HG03575 (cell line): ENCODE data around the gene RASSF3.
"Not testable (repeated sequence)": the region's sequence is repeated elsewhere in the genome, so short reads cannot be mapped to it uniquely, and the experiment has no call there.

Experiments used
- ATAC-seq: cut with Tn5 transposase; IDR thresholded peaks from one replicate; pipeline ENCODE4 v1.9.1; 2021; ENCODE audit not compliant: unreplicated experiment, insufficient number of reproducible peaks, low FRiP score; ENCODE audit errors: extremely low read depth

Gene RASSF3

DNA sequence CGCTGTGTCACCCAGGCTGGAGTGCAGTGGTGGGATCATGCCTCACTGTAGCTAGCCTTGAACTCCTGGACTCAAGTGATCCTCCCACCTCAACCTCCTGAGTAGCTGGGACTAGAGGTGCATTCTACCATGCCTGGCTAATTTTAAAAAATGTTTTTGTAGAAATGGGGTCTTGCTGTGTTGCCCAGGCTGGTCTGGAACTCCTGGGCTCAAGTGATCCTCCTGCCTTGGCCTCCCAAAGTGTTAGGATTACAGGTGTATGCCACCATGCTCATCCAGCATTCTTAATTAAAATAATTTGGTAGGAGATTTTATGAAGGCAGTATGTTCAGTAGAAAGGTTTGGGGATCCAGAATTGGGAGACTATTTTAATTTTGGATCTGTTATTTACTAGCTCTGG is 16.3 kb downstream of the RASSF3 start:
- ATAC-seq: not testable (repeated sequence)

DNA sequence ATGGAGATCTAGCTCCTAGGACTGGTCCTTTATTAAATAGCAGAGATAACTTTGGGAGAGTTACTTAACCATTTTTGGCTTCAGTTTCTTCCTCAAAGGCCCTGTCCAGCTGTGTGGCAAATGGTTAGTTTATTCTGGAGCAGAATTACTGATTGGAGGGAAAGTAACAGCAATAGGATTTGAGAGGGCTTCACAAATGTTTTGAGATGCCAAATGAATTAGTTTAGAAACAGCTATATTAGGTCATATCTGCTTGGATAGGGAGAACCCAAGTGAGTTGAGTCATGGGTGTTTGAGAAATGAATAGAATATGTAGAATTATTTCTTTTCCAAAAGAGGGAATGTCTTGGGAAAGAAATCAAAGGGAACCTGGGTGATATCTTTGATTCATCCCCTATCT is 17.5 kb downstream of the RASSF3 start:
- ATAC-seq: no peak

DNA sequence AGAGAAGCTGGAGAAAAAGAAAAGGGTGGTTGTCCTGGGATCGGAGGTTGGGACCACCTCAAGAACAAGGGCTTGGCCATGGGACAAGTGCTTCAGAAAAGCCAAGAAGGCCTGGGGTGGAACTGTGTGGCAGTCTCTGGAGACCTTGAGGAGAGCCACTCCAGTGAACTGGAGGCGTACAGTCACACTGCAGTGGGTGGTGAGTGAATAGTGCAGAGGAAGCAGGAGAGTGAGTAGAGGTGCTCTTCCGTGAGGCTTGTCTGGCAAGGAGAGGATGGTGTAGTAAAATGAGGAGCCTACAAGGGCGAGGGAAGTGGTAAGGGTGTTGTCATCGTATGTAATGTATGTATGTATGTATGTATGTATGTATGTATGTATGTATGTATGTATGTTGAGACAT is 20.9 kb downstream of the RASSF3 start:
- ATAC-seq: no peak

DNA sequence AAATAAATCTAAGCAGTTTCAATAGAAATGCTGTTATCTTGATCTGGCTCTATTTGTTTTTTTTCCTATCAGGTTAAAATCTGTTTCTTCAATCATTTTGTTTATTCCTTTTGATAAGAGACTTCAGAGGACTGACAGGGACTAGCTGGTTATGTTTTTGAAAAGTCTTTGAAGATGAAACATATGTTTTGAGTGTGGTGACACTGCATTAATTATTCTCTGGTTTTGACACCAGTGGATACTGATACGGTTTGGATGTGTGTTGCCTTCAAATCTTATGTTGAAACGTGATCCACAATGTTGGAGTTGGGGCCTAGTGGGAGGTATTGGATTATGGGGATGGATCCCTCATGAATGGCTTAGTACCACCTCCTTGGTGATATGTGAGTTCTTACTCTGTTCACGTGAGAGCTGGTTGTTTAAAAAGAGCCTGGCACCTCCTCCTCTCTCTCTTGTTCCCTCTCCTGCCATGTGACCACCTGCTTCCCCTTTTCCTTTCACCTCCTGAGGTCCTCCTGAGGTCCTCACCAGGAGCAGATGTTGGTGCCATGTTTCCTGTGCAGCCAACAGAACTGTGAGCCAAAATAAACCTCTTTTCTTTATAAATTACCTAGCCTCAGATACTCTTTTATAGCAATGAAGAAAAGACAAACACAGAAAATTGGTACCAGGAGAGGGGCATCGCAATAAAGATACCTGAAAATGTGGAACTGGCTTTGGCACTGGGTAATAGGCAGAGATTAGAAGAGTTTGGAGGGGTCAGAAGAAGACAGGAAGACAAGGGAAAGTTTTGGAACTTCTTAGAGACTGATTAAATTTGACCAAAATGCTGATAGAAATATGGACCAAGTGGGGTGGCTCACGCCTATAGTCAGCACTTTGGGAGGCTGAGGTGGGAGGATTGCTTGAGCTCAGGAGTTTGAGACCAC is 23.0 kb downstream of the RASSF3 start:
- no peak for ATAC-seq

DNA sequence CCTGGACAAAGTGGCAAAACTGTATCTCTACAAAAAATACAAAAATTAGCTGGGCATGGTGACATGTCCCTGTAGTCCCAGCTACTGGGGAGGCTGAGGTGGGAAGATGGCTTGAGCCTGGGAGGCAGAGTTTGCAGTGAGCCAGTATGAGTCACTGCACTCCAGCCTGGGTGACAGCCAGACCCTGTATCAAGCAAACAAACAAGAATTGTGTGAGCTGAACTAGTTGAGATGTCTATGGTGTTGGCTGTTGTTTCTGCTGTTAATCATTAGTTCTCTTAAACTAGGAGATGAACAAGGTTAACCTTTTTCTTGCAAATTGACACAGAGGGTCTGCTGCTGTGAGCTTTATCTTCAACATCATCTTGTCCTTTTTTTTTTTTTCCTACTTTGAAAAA is 23.6 kb downstream of the RASSF3 start:
- ATAC-seq: no peak

DNA sequence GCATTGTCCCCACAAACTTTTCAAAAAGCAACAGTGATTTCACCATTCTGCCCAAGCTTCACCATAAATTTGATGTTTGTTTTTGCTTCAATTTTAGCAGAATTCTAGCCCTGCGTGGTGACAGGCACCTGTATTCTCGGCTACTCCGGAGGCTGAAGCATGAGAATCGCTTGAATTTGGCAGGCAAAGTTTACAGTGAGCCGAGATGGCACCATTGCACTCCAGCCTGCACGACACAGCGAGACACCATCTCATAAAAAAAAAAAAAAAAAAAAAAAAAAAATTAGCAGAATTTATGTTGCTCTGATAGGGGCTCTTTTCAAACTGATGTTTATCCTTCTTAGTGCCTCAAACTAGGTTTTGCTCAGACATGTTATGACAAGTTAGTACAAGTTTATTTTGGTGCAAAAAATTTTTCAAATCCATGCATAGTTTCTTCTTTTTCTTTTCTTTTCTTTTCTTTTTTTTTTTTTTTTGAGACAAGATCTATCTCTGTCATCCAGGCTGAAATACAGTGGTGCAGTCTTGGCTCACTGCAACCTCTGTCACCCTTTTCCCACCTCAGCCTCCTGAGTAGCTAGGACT is 24.3 kb downstream of the RASSF3 start:
- ATAC-seq: no peak

DNA sequence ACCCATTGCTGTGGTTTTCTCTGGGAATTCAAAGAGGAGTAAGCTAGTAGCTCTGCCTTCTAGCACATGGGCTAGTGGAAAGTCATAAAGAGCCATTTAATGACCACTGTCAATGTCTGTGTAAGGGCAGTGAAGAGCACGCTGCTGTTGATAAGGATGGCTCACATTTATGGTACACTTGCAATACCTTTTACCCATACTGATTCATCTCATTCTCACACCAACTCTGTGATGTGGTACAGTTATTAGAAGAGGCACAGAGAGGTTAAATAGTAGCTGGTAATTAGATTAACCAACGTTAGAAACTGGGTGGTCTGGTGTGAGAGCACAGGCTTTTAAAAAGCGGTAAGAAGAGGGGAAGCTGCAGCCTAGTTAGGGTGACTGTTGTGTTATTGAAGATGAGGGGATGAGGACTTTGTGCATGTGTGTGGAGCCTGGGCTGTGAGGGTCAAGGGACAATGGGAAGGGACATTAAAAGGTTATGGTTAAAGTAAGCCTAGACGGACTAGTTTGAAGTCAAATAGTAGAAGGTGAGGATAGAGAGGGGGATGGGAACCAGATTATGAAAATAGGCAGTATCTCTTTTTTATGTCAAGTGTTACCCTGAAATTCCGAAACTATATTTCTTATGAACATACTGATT is 25.2 kb downstream of the RASSF3 start:
- no peak for ATAC-seq

DNA sequence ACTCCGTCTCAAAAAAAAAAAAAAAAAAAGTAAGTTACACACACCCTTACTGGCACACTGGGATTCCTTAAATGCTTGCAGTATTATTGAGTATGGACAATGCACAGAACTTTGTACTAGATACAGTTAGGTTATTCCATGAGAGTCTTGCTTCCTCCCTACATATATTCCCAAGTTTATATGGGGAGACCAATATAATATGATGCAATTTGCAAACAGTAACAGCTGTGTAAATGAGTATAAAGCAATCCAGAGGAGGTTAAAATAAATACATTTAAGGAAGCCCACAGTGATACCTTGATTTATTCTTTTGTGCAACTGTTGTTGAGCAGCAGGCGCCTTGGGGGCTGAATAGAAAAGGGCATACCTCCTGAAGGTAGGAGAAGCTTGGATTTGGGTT is 26.6 kb downstream of the RASSF3 start:
- ATAC-seq: no peak

DNA sequence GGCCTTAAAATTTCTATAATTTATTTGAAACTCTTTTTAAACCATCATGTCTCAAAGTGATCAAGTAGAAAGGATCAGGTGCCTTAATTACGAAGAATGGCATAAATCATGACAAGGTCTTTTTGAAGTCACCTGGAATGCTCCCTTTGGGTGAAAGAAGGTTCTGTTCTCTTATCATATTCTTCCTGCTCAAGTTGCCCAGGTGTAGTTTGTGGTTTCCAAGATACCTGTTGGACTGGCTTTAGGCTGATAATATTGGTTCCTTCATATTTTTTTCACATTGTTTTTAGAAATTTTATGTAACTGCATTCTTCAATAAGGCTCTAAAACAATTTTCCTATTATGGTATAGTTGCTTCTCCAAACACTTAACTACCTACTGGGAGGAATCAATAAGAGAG is 29.2 kb downstream of the RASSF3 start:
- no peak for ATAC-seq

DNA sequence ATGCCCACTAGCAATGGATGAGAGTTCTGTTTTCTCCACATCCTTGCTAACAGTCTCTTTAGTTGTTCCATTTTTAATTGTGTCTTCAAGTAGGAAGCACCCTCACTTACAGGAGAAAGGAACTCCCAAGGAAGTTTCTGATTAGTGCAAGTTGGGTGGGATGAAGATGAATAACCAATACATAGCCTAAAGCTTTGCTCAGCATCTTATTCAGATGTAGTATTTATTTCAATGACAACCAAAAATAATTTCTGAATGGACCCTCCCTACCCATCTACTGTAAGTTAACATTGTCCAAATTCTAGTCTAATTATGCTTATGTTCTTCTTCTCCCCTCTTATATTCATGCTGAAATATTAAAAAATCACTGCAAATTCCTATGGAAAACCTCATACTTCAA is 36.0 kb downstream of the RASSF3 start:
- no peak for ATAC-seq

DNA sequence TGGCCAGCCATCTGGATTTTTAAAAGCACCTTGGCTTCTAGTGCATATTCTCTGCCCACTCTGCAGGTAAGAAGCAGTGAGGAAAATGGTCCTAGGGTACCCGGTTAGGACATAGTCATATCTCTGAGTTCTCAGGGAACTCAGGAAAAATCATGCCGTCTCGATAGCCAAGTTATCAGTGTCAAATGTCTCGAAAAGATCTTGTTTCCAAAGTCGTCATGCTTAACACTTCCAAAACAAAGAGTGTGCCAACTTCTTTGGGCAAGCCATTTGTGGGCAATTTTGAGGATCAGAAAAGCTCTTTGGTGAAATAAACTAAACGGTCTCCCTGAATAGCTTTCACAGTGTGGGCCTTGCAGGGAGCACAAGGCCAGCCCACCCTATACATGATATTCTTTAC is 39.2 kb downstream of the RASSF3 start:
- no peak for ATAC-seq

DNA sequence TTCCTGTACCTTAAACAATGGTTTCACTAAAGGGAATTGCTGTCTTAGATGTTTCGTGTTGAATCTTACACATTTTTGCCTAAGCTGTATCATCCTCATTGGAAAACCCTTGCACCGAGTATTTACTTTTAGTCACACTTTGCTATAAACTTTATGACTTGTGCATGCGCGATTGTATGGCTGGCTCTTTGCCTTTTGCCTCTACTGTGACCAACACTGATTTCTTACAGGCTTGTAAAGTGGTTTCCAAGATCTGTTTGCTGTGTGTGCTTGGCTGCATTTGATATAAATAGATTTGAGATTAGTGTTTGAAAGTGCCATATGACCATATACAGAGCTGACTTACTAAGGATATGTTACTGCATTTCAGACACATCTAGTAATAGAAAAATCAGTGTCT is 40.5 kb downstream of the RASSF3 start:
- no peak for ATAC-seq

DNA sequence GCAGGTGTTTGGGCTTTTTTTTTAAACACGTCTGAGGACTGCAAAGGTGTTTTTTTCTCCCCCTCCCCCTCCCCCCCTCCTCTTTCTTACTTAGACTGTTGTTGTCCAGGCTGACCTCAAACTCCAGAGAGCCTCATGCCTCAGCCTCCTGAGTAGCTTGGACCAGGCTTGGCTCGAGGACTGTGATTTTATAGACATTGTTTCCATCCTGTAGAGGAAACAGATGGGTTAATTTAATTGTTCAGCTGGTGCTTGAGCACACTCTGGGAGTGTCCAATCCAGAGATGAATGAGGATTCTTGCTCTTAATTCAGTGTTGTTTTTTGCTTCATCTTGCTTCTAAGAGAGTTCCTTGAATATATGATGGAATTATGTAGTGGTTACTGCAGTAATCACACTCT is 42.1 kb downstream of the RASSF3 start:
- no peak for ATAC-seq

DNA sequence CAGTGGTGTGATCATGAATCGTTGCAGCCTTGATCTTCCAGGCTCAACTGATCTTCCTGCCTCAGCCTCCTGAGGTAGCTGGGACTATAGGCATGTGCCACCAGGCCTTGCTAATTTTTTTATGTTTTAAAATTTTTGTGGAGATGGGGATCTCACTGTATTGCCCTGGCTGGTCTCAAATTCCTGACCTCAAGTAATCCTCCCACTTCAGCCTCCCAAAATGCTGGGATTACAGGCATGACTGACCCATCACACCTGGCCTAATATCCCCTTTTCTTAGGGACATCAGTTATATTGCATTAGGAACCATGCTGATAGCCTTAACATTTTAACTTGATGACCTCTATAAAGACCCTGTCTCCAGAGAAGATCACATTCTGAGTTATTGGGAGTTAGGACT is 42.8 kb downstream of the RASSF3 start:
- no peak for ATAC-seq

DNA sequence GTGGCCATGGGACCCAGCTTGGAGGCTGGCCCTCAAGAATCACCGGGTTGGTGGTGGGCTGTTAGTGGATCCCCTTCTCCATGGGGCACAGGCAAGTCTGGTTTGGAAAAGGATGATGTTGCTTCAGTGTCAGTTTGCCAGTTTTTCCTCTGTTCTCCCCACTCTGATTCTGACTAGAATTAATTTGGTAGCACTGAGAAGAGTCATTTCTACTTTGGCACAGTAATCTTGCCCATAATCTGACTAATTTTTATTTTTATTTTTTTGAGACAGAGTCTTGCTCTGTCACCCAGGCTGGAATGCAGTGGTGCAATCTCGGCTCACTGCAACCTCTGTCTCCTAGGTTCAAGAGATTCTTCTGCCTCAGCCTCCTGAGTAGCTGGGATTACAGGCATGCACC is 43.6 kb downstream of the RASSF3 start:
- ATAC-seq: not testable (repeated sequence)

DNA sequence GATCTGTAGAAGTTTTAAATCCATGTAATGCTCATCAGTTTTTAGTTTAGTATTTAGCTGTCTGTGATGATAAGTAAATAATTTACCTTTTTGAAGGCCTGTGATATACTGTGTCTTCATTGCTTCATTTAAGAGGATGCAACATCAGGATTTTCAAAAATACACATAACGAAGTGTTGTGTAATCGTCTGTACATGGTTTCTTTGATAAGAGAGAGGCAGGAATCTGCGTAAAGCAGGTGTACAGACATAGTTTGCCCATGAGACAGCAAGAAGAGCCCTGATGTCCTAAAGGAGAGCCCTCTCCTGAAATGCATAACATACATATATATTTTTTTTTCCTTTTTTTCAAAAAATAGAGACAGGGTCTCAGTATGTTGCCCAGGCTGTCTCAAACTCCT is 44.8 kb downstream of the RASSF3 start:
- no peak for ATAC-seq

DNA sequence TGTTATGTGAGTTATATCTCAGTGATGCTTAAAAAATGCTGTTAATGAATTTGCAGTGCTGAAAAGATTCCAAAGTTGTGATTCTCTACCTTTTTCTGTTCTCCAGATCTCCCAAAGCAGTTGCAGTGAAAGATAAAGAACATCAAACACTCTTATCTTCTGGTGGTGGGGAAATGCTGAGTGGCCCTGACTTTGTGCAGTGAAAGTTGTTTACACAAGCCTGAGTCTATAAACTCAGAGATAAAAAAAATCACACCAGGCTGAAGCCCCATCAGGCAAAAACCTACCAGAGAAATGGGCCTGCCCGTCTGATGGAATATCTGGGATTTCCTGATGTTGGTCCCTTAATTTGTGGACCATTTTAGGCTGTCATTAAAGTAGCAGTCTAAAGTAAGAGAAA is 46.1 kb downstream of the RASSF3 start:
- ATAC-seq: no peak

DNA sequence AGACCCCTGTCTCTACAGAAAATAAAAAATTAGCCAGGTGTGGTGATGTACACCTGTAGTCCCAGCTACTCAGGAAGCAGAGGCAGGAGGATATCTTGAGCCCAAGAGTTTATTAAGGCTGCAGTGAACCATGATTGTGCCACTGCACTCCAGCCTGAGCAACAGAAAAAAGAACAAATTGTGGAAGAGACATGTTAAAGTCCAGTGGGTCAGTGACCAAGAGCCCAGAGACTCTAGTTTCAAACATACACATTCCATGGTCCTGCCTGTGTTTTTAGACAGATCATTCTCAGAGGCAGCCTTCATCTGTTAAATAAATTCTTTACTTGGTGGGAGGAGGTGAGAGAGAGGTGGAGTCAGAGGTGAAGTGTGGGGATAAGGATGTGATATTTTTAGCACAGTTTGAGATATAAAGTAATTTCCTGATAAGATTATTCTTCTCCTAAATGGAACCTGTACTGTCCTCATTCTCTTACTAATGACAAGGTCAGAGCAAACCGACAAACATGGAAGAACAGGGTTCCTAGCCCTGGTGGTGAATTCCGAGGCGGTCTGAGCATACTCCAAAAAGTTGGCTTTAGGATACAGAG is 48.7 kb downstream of the RASSF3 start:
- no peak for ATAC-seq

DNA sequence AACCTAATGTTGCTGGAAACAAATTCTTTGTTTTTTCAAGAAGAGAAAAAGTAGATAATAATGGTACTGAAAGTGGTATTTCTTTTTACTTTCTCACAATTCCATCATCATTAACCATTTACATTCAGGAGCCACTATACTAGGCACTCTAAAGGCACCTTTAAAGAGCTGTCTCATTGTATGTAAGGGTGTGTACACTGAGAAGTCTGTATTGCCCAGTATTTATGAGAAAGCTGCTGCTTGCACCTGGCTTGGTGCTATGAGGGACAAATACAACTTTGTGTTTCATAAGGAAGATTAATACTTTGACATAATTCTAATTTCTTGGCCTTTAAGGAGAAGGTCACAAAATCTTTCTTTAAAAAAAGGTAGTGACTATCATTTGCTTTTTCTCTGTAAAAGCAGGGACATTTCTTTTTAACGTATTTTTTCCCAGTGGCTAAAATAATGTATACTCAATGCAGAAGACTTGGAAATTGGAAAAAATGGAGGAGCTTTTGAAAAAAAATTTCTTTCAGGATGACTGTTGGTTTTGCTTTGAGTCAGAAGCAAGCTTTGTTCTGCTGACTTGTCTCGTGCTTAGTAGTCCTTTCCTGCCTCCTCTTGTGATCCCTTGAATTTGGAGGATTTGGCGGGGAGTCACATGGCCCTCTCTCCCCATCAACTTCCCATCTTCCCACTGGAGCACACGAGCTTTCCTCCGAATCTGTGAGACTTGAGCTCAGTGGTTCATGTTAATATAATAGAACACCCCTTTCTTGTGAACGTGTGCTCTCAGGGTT is 50.1 kb downstream of the RASSF3 start:
- ATAC-seq: no peak
